Sciatic nerve (tissue), 2 donors: ENCODE results near the gene PSMD3. TPM values are rescaled to one million over a fixed set of nuclear protein-coding genes. Genes with fewer than 3 reads are reported as not detected.
A peak's percentile ranks its signal among the peaks of the same experiment; 100 is the strongest.

Experiments used
- ATAC-seq: fragments of 200-7000 bp; cut with Tn5 transposase; one replicate; pipeline ENCODE4 v1.9.1; 2020; ENCODE audit warnings: mild to moderate bottlenecking, moderate library complexity
- DNase-seq: peaks from one replicate; pipeline ENCODE4 v3.0.0-alpha.2; 2020; ENCODE audit warnings: low spot score
- intact Hi-C: fragments of 100-400 bp; cut with DNase I; formaldehyde crosslinking; loops from one replicate; pipeline ENCODE4 v1.14.2; 2022
- total RNA-seq: library from RNA; stranded (reverse); fragmentation: NEBNext Ultra II Directional; extraction: Animal tissue kit (Norgen Biotek cat#: 25700); gene quantifications from one replicate; pipeline ENCODE4 v1.2.1, GENCODE V29; 2021
- donor health status: DM: no; HTN: no; CAD: no.
- donor health status: DM: no; HTN: no; CAD: no.

Gene PSMD3
- total RNA-seq, 1 donor from 2014 or later, result 68.7 TPM

GRCh38 chr17:39953471-39953888, 27.1 kb upstream of the PSMD3 start:
- DNase-seq (no peak), ATAC-seq (peak; percentile 0)
- intact Hi-C loops, result loop anchor here (2.0 kb wide), 1 partner anchor 27 kb away; the partner anchor contains the start of gene PSMD3

GRCh38 chr17:39954876-39955275, 25.7 kb upstream of the PSMD3 start:
- intact Hi-C loops, result no loop called here
- DNase-seq (no peak), ATAC-seq (no peak)

- ATAC-seq, result no peak
- intact Hi-C loops, result no loop called here
- DNase-seq, result no peak
Observed at GRCh38 chr17:39955726-39956225, 24.8 kb upstream of the PSMD3 start.

- DNase-seq, result no peak
- ATAC-seq, result no peak
- intact Hi-C loops, result no loop called here
Observed at GRCh38 chr17:39960524-39961041, 20.0 kb upstream of the PSMD3 start.

- DNase-seq, result no peak
- no peak for ATAC-seq
- intact Hi-C loops, result no loop called here
Observed at GRCh38 chr17:39962642-39963220, 17.9 kb upstream of the PSMD3 start, which contains the start of gene GSDMA. GSDMA (plus strand) TSS chr17:39963004; CDS start chr17:39965688, 2,684 bp downstream.

GRCh38 chr17:39963829-39964228, 16.8 kb upstream of the PSMD3 start:
- no peak for DNase-seq
- intact Hi-C loops, result no loop called here
- no peak for ATAC-seq

- no peak for ATAC-seq
- DNase-seq, result no peak
- intact Hi-C loops, result no loop called here
Observed at GRCh38 chr17:39965017-39965699, 15.4 kb upstream of the PSMD3 start.

GRCh38 chr17:39966771-39967170, 13.8 kb upstream of the PSMD3 start:
- intact Hi-C loops, result no loop called here
- ATAC-seq (no peak), DNase-seq (no peak)

GRCh38 chr17:39968761-39969160, 11.8 kb upstream of the PSMD3 start:
- ATAC-seq (no peak), DNase-seq (no peak)
- intact Hi-C loops, result no loop called here

GRCh38 chr17:39969375-39969774, 11.2 kb upstream of the PSMD3 start:
- intact Hi-C loops, result no loop called here
- no peak for ATAC-seq
- DNase-seq, result no peak

- intact Hi-C loops, result no loop called here
- DNase-seq (no peak), ATAC-seq (no peak)
Observed at GRCh38 chr17:39970157-39970692, 10.4 kb upstream of the PSMD3 start.

- intact Hi-C loops, result no loop called here
- no peak for ATAC-seq
Observed at GRCh38 chr17:39971076-39971603, 9.5 kb upstream of the PSMD3 start.

GRCh38 chr17:39972271-39972670, 8.3 kb upstream of the PSMD3 start:
- intact Hi-C loops, result no loop called here
- ATAC-seq, result no peak
- no peak for DNase-seq

More at GRCh38 chr17:39971076-39971603, 9.5 kb upstream of the PSMD3 start:
- DNase-seq, result no peak

- intact Hi-C loops, result no loop called here
- ATAC-seq, result no peak
- DNase-seq, result no peak
Observed at GRCh38 chr17:39973496-39973895, 7.1 kb upstream of the PSMD3 start.

GRCh38 chr17:39974433-39974832, 6.2 kb upstream of the PSMD3 start:
- intact Hi-C loops, result no loop called here
- DNase-seq, result no peak
- ATAC-seq, result no peak

- ATAC-seq (no peak), DNase-seq (no peak)
- intact Hi-C loops, result loop anchor here (5.0 kb wide), 1 partner anchor 268 kb away; no protein-coding TSS in a partner anchor
Observed at GRCh38 chr17:39975801-39976200, 4.8 kb upstream of the PSMD3 start.

- ATAC-seq (no peak), DNase-seq (no peak)
- intact Hi-C loops, result loop anchor here (5.0 kb wide), 1 partner anchor 272 kb away; no protein-coding TSS in a partner anchor
Observed at GRCh38 chr17:39979016-39979670, 1.5 kb upstream of the PSMD3 start.

GRCh38 chr17:39979893-39980350, 685 bp upstream of the PSMD3 start:
- DNase-seq (no peak), ATAC-seq (peak; percentile 42)
- intact Hi-C loops, result loop anchor here (2.0 to 5.0 kb wide), 2 partner anchors 27 to 273 kb away; no protein-coding TSS in a partner anchor

GRCh38 chr17:39981207-39981741, 667 bp downstream of the PSMD3 start:
- DNase-seq (no peak), ATAC-seq (no peak)
- intact Hi-C loops, result loop anchor here (2.0 kb wide), 1 partner anchor 28 kb away; no protein-coding TSS in a partner anchor
